Subcutaneous abdominal adipose tissue (tissue), 5 donors: ENCODE measurements around the gene TCERG1.

ENCODE experiments used
- H3K27ac ChIP-seq: one replicate; pipeline ENCODE4 v1.7.0; 2013; ENCODE audit warnings: low read depth, mild to moderate bottlenecking, inconsistent platforms, low read length, moderate library complexity
- H3K27me3 ChIP-seq, 5 donors: one replicate each; pipeline ENCODE4 v1.7.0; 2013; ENCODE audit warnings: low read length in 5 of 5, inconsistent platforms in 1 of 5; ENCODE audit not compliant: control insufficient read depth in 5 of 5, insufficient read depth in 4 of 5
- H3K36me3 ChIP-seq, 5 donors: one replicate each; pipeline ENCODE4 v1.7.0; 2013; ENCODE audit warnings: low read length in 5 of 5; ENCODE audit not compliant: control insufficient read depth in 5 of 5, insufficient read depth in 5 of 5
- H3K4me1 ChIP-seq, 5 donors: one replicate each; pipeline ENCODE4 v1.7.0; 2013; ENCODE audit warnings: low read length in 5 of 5, mild to moderate bottlenecking in 3 of 5, moderate library complexity in 1 of 5; ENCODE audit not compliant: control insufficient read depth in 5 of 5, insufficient read depth in 5 of 5
- H3K4me3 ChIP-seq, 5 donors: one replicate each; pipeline ENCODE4 v1.7.0; 2013; ENCODE audit warnings: low read length in 5 of 5, low read depth in 1 of 5
- H3K9ac ChIP-seq, 5 donors: one replicate each; pipeline ENCODE4 v1.7.0; 2013; ENCODE audit warnings: low read length in 5 of 5, mild to moderate bottlenecking in 4 of 5, moderate library complexity in 3 of 5
- H3K9me3 ChIP-seq, 5 donors: one replicate each; pipeline ENCODE4 v1.7.0; 2013; ENCODE audit warnings: low read length in 5 of 5; ENCODE audit not compliant: control insufficient read depth in 5 of 5
- donor health status: healthy.
- donor health status: healthy.
- donor health status: healthy.
- donor health status: healthy.
- donor health status: healthy.

Gene TCERG1

GRCh38 chr5:146426305-146426704 lies 20.8 kb upstream of the TCERG1 start:
- H3K4me3 ChIP-seq: no peak overlapping the region
- no peaks in the 10 kb centered on the region for H3K36me3 ChIP-seq
- H3K4me1 ChIP-seq: no peaks in the 10 kb centered on the region
- H3K27ac ChIP-seq: no peak overlapping the region
- peaks cover 9 to 16% (median 11%) of the 10 kb centered on the region in 5 donors for H3K27me3 ChIP-seq
- H3K9me3 ChIP-seq: no peaks in the 10 kb centered on the region
- no peak overlapping the region for H3K9ac ChIP-seq

GRCh38 chr5:146426853-146427618 lies 20.1 kb upstream of the TCERG1 start:
- no peaks in the 10 kb centered on the region for H3K9me3 ChIP-seq
- H3K36me3 ChIP-seq: no peaks in the 10 kb centered on the region
- no peak overlapping the region for H3K4me3 ChIP-seq
- no peaks in the 10 kb centered on the region for H3K4me1 ChIP-seq
- peaks cover 9 to 16% (median 11%) of the 10 kb centered on the region in 5 donors for H3K27me3 ChIP-seq
- H3K9ac ChIP-seq: no peak overlapping the region
- H3K27ac ChIP-seq: no peak overlapping the region

- H3K27ac ChIP-seq: no peak overlapping the region
- no peaks in the 10 kb centered on the region for H3K4me1 ChIP-seq
- H3K4me3 ChIP-seq: no peak overlapping the region
- no peaks in the 10 kb centered on the region for H3K36me3 ChIP-seq
- H3K27me3 ChIP-seq: peaks cover 10 to 16% (median 12%) of the 10 kb centered on the region in 5 donors
- no peaks in the 10 kb centered on the region for H3K9me3 ChIP-seq
- no peak overlapping the region for H3K9ac ChIP-seq
Measured at GRCh38 chr5:146427619-146427997, 19.5 kb upstream of the TCERG1 start.

GRCh38 chr5:146428658-146429057 lies 18.5 kb upstream of the TCERG1 start:
- H3K4me3 ChIP-seq: no peak overlapping the region
- H3K27ac ChIP-seq: no peak overlapping the region
- peaks cover 10 to 16% (median 12%) of the 10 kb centered on the region in 5 donors for H3K27me3 ChIP-seq
- no peaks in the 10 kb centered on the region for H3K9me3 ChIP-seq
- no peaks in the 10 kb centered on the region for H3K4me1 ChIP-seq
- H3K9ac ChIP-seq: no peak overlapping the region
- H3K36me3 ChIP-seq: no peaks in the 10 kb centered on the region

- Histone ChIP-seq H3K4me3 (no peak overlapping the region), H3K27me3 (no peaks in the 10 kb centered on the region), H3K9me3 (no peaks in the 10 kb centered on the region), H3K4me1 (no peaks in the 10 kb centered on the region), H3K27ac (no peak overlapping the region), H3K9ac (no peak overlapping the region), H3K36me3 (no peaks in the 10 kb centered on the region)
Measured at GRCh38 chr5:146440353-146440752, 6.8 kb upstream of the TCERG1 start.

GRCh38 chr5:146440870-146441495 lies 6.2 kb upstream of the TCERG1 start:
- Histone ChIP-seq H3K4me3 (no peak overlapping the region), H3K4me1 (no peaks in the 10 kb centered on the region), H3K27me3 (no peaks in the 10 kb centered on the region), H3K36me3 (no peaks in the 10 kb centered on the region), H3K9ac (no peak overlapping the region), H3K27ac (no peak overlapping the region), H3K9me3 (no peaks in the 10 kb centered on the region)

- H3K4me1 ChIP-seq: peaks cover 0 to 3% (median under 1%) of the 10 kb centered on the region in 5 donors
- H3K9ac ChIP-seq: no peak overlapping the region
- H3K4me3 ChIP-seq: no peak overlapping the region
- H3K9me3 ChIP-seq: no peaks in the 10 kb centered on the region
- no peak overlapping the region for H3K27ac ChIP-seq
- no peaks in the 10 kb centered on the region for H3K27me3 ChIP-seq
- H3K36me3 ChIP-seq: no peaks in the 10 kb centered on the region
Measured at GRCh38 chr5:146441896-146442295, 5.2 kb upstream of the TCERG1 start.

- Histone ChIP-seq H3K9me3 (no peaks in the 10 kb centered on the region), H3K9ac (peak overlapping the region; percentile 66 to 100 (median 98)), H3K27me3 (no peaks in the 10 kb centered on the region), H3K36me3 (no peaks in the 10 kb centered on the region), H3K4me1 (peaks cover 4 to 31% (median 22%) of the 10 kb centered on the region in 5 donors), H3K27ac (peak overlapping the region; percentile 97), H3K4me3 (peak overlapping the region; percentile 83 to 94 (median 91))
Measured at GRCh38 chr5:146447734-146448380, 724 bp downstream of the TCERG1 start.

- no peaks in the 10 kb centered on the region for H3K9me3 ChIP-seq
- no peaks in the 10 kb centered on the region for H3K36me3 ChIP-seq
- peak overlapping the region in 3 of 5 donors; percentile 31 to 100 (median 98) for H3K9ac ChIP-seq
- no peak overlapping the region for H3K27ac ChIP-seq
- peak overlapping the region in 3 of 5 donors; percentile 24 to 93 (median 91) for H3K4me3 ChIP-seq
- H3K27me3 ChIP-seq: no peaks in the 10 kb centered on the region
- peaks cover 4 to 31% (median 22%) of the 10 kb centered on the region in 5 donors for H3K4me1 ChIP-seq
Measured at GRCh38 chr5:146448783-146449519, 1.8 kb downstream of the TCERG1 start.
